GM12878 (cell line): ENCODE measurements around the gene ABCG1. TPM values are rescaled to one million over a fixed set of nuclear protein-coding genes. Genes with fewer than 3 reads are reported as not detected.

Source experiments
- ATAC-seq: fragments of 200-7000 bp; cut with Tn5 transposase; 3 replicates; pipeline ENCODE4 v1.9.1; 2020; ENCODE audit warnings: mild to moderate bottlenecking, moderate library complexity
- BruUV-seq: library from RNA; stranded (reverse); fragments of 400-500 nt; replicated peaks from 2 replicates; lab custom pipeline; 2021; lab: Mats Ljungman, UMichigan
- CTCF ChIA-PET: fragments of 300-600 bp; sonication (Branson Sonifier 250); formaldehyde crosslinking; extraction: SDS; loops from one replicate; lab custom pipeline; 2021; ENCODE audit warnings: inconsistent platforms; lab: Yijun Ruan, JAX
- POLR2A ChIA-PET: fragments of 350-600 bp; formaldehyde crosslinking; extraction: SDS; loops from one replicate; lab custom pipeline; 2021; ENCODE audit warnings: inconsistent platforms; lab: Charles Lee
- RAD21 ChIA-PET: fragments of 300-600 bp; sonication (Branson Sonifier 250); formaldehyde crosslinking; loops from one replicate; lab custom pipeline; 2023; ENCODE audit warnings: antibody characterized with exemption; ENCODE audit not compliant: unreplicated experiment; lab: Charles Lee
- SMC1A ChIA-PET: fragments of 300-600 bp; sonication (Branson Sonifier 250); formaldehyde crosslinking; loops from one replicate; lab custom pipeline; 2023; ENCODE audit not compliant: unreplicated experiment, uncharacterized antibody; lab: Charles Lee
- DNase-seq: peaks from one replicate; pipeline ENCODE4 v3.0.0-alpha.2; 2011; ENCODE audit warnings: low read depth, low spot score
- FAIRE-seq: peaks from 3 replicates; lab custom pipeline; 2011; peaks lifted over from hg19 to GRCh38; lab: Jason Lieb, UNC
- H2AFZ ChIP-seq: 2 replicates; pipeline ENCODE4 v1.6.0; 2011; ENCODE audit warnings: low read depth, low read length, control low read depth; ENCODE audit not compliant: control insufficient read depth
- H3K27ac ChIP-seq: 2 replicates; pipeline ENCODE4 v1.5.1; 2011; ENCODE audit warnings: control low read depth; ENCODE audit not compliant: control insufficient read depth, insufficient read depth
- H3K27me3 ChIP-seq, 2 experiments: replicated peaks in 1 of 2; 2 replicates each; pipeline versions ENCODE4 v1.6.0 to v1.6.1; 2011; ENCODE audit warnings: low read length in 1 of 2; ENCODE audit not compliant: control insufficient read depth in 2 of 2, insufficient read depth in 2 of 2
- H3K36me3 ChIP-seq, 2 experiments: 2 replicates each; pipeline ENCODE4 v1.5.1; 2011; ENCODE audit warnings: low read length in 1 of 2; ENCODE audit not compliant: control insufficient read depth in 2 of 2, insufficient read depth in 2 of 2
- H3K4me1 ChIP-seq: 2 replicates; pipeline ENCODE4 v1.6.1; 2011; ENCODE audit warnings: mild to moderate bottlenecking, low read length, moderate library complexity, mixed read lengths; ENCODE audit not compliant: control insufficient read depth, insufficient read depth
- H3K4me2 ChIP-seq: 2 replicates; pipeline ENCODE4 v1.6.0; 2011; ENCODE audit warnings: control low read depth; ENCODE audit not compliant: control insufficient read depth, insufficient read depth
- H3K4me3 ChIP-seq: fragments of 200-600 bp; sonication (generic); 2 replicates; pipeline ENCODE4 v1.5.1; 2016
- H3K79me2 ChIP-seq: 2 replicates; pipeline ENCODE4 v1.6.0; 2011; ENCODE audit warnings: low read length; ENCODE audit not compliant: control insufficient read depth, insufficient read depth
- H3K9ac ChIP-seq: 2 replicates; pipeline ENCODE4 v1.8.0; 2011; ENCODE audit warnings: low read length, control low read depth, mixed read lengths; ENCODE audit not compliant: control insufficient read depth, insufficient read depth
- H3K9me3 ChIP-seq: replicated peaks from 3 replicates; pipeline ENCODE4 v1.5.1; 2011; ENCODE audit warnings: mild to moderate bottlenecking, low read length; ENCODE audit not compliant: control insufficient read depth, insufficient read depth
- H4K20me1 ChIP-seq: 2 replicates; pipeline ENCODE4 v1.6.0; 2011; ENCODE audit not compliant: control insufficient read depth, insufficient read depth
- BCLAF1 ChIP-seq: fragments of 450-650 bp; IDR thresholded peaks from 2 replicates; pipeline ENCODE4 v1.6.1; 2017; ENCODE audit warnings: antibody characterized with exemption, mild to moderate bottlenecking, moderate library complexity
- ELK1 ChIP-seq: IDR thresholded peaks from 2 replicates; pipeline ENCODE4 v1.6.1; 2012; ENCODE audit warnings: low read depth, low read length, improper control_type of control experiment
- FOXM1 ChIP-seq: IDR thresholded peaks from 2 replicates; pipeline ENCODE4 v1.6.1; 2012; ENCODE audit warnings: low read depth, mild to moderate bottlenecking, inconsistent platforms, low read length, moderate library complexity
- NFYB ChIP-seq: IDR thresholded peaks from 2 replicates; pipeline ENCODE4 v1.6.1; 2011; ENCODE audit warnings: low read depth, mild to moderate bottlenecking, low read length, improper control_type of control experiment, moderate library complexity; ENCODE audit not compliant: insufficient read depth
- POLR2AphosphoS5 ChIP-seq: IDR thresholded peaks from 2 replicates; pipeline ENCODE4 v1.6.1; 2011; ENCODE audit warnings: mild to moderate bottlenecking, low read length, inconsistent platforms
- RFX5 ChIP-seq: IDR thresholded peaks from 2 replicates; pipeline ENCODE4 v1.6.1; 2011; ENCODE audit warnings: low read depth, low read length, improper control_type of control experiment
- SKIL ChIP-seq: fragments of 450-650 bp; IDR thresholded peaks from 2 replicates; pipeline ENCODE4 v1.6.1; 2017; ENCODE audit warnings: mild to moderate bottlenecking, low read depth, inconsistent platforms; ENCODE audit not compliant: poor library complexity, severe bottlenecking
- SMAD5 ChIP-seq: IDR thresholded peaks from 2 replicates; pipeline ENCODE4 v1.6.1; 2016; ENCODE audit warnings: antibody characterized with exemption, low read depth
- SREBF1 ChIP-seq: IDR thresholded peaks from 2 replicates; pipeline ENCODE4 v1.6.1; 2012; ENCODE audit warnings: mild to moderate bottlenecking, low read length
- SUPT20H ChIP-seq: IDR thresholded peaks from 2 replicates; pipeline ENCODE4 v1.6.1; 2011; ENCODE audit warnings: low read depth, mild to moderate bottlenecking, low read length, moderate library complexity, borderline replicate concordance; ENCODE audit not compliant: control insufficient read depth
- TCF12 ChIP-seq: IDR thresholded peaks from 2 replicates; pipeline ENCODE4 v1.6.1; 2011; ENCODE audit warnings: low read depth, mild to moderate bottlenecking, low read length
- WGBS: methylation state at CpG from one replicate; pipeline ENCODE4 v1.1.6; 2016; ENCODE audit warnings: low lambda C conversion rate; ENCODE audit not compliant: insufficient replicate concordance, insufficient coverage; ENCODE audit errors: missing lambda C conversion rate; 5-methylcytosine and 5-hydroxymethylcytosine counted together
- in situ Hi-C: fragments of 300-500 bp; cut with MboI; formaldehyde crosslinking; loops from 9 replicates; pipeline ENCODE4 v1.14.3; 2018; ENCODE audit warnings: mixed read lengths
- intact Hi-C: fragments of 100-400 bp; cut with micrococcal nuclease; formaldehyde crosslinking; loops from one replicate; pipeline ENCODE4 v1.14.2; 2022; ENCODE audit not compliant: unreplicated experiment
- polyA plus RNA-seq, 11 experiments: library from polyadenylated mRNA; depleted of rRNA in 4 of 11; unstranded in 6 of 11; stranded (reverse) in 5 of 11; fragments of >200 nt; fragmentation: Nextera tagmentation in 4 of 11; fragmentation: Illumina TruSeq in 1 of 11; extraction: Ambion mirVana in 4 of 11; extraction: Trizol in 1 of 11; gene quantifications; 1 replicate in 1 of 11; 2 replicates in 10 of 11; pipeline versions ENCODE4 v1.2.1 to v1.2.3, GENCODE V29; 2011 to 2016; ENCODE audit warnings: inconsistent platforms in 2 of 11, missing spikeins in 2 of 11, low read depth in 1 of 11
- total RNA-seq, 4 experiments: library from RNA; depleted of rRNA in 3 of 4; stranded (reverse); fragments of >200 nt in 3 of 4; fragmentation: Illumina TruSeq in 1 of 4; extraction: Trizol in 1 of 4; gene quantifications; 2 replicates each; pipeline versions ENCODE4 v1.2.1 to v1.2.3, GENCODE V29; 2013 to 2021
- TF ChIP-seq, protein P1 (sequence below), 3 experiments: IDR thresholded peaks in 2 of 3; conservative IDR thresholded peaks in 1 of 3; 2 replicates each; pipeline ENCODE4 v1.5.1; 2011; ENCODE audit warnings: low read depth in 3 of 3, low read length in 3 of 3, mild to moderate bottlenecking in 3 of 3, control low read depth in 2 of 3, moderate library complexity in 2 of 3, inconsistent platforms in 1 of 3, mixed read lengths in 1 of 3; ENCODE audit not compliant: control insufficient read depth in 2 of 3, insufficient read depth in 1 of 3; ENCODE audit errors: extremely low read depth in 1 of 3
- TF ChIP-seq, protein P2 (sequence below): fragments of 450-650 bp; IDR thresholded peaks from 2 replicates; pipeline ENCODE4 v1.6.1; 2017; ENCODE audit warnings: borderline replicate concordance

Gene ABCG1
- total and polyA plus RNA-seq, 10 of the 15 experiments (the other 5 are each of a cell fraction or from before 2014, with no cell fraction given) = 0.59 to 19.3 (median 5.7) TPM

- POLR2A ChIA-PET = interaction anchor here (0.6 kb wide), 1 partner anchor 202 kb away, joined by 7 read pairs; no protein-coding TSS in a partner anchor
- no peak overlapping the region for H3K4me3 ChIP-seq
- BruUV-seq = no TSS peak
Measured at GRCh38 chr21:42209801-42210479, 9.0 kb upstream of the ABCG1 start.

More at GRCh38 chr21:42209801-42210479, 9.0 kb upstream of the ABCG1 start:
- no peak overlapping the region for H3K4me2 ChIP-seq
- no peak for FAIRE-seq
- H3K4me1 ChIP-seq = no peaks in the 10 kb centered on the region
- DNase-seq = no peak
- H2AFZ ChIP-seq = no peak overlapping the region
- intact Hi-C loops = no loop called here
- no peaks in the 10 kb centered on the region for H3K79me2 ChIP-seq
- WGBS = 58% methylated on average over 11 of the region's 11 CpGs
- H3K27me3 ChIP-seq = no peaks in the 10 kb centered on the region; a peak in 1 of 4 replicates
- RAD21 ChIA-PET = no interaction called here
- no peaks in the 10 kb centered on the region for H3K36me3 ChIP-seq
- no peak overlapping the region for H3K27ac ChIP-seq
- no peaks in the 10 kb centered on the region for H4K20me1 ChIP-seq
- CTCF ChIA-PET = interaction anchor here (1.5 kb wide), 2 partner anchors 49 to 65 kb away, joined by 3 to 6 read pairs; no protein-coding TSS in a partner anchor
- TF ChIP-seq SMAD5 = no peak
- TF ChIP-seq TCF12 = no peak
- no peak for TF ChIP-seq POLR2AphosphoS5
- TF ChIP-seq NFYB = no peak
- no peak for TF ChIP-seq SUPT20H
- TF ChIP-seq, protein P1, sequence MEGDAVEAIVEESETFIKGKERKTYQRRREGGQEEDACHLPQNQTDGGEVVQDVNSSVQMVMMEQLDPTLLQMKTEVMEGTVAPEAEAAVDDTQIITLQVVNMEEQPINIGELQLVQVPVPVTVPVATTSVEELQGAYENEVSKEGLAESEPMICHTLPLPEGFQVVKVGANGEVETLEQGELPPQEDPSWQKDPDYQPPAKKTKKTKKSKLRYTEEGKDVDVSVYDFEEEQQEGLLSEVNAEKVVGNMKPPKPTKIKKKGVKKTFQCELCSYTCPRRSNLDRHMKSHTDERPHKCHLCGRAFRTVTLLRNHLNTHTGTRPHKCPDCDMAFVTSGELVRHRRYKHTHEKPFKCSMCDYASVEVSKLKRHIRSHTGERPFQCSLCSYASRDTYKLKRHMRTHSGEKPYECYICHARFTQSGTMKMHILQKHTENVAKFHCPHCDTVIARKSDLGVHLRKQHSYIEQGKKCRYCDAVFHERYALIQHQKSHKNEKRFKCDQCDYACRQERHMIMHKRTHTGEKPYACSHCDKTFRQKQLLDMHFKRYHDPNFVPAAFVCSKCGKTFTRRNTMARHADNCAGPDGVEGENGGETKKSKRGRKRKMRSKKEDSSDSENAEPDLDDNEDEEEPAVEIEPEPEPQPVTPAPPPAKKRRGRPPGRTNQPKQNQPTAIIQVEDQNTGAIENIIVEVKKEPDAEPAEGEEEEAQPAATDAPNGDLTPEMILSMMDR (IDR thresholded peaks at IDR 0.05 in 2 of 3, conservative IDR thresholded peaks at IDR 0.05 in 1 of 3; ENCODE audit: control insufficient read depth in 2 of 3, extremely low read depth in 1 of 3, insufficient read depth in 1 of 3, low read depth in 3 of 3, low read length in 3 of 3) = no peak
- no peak for TF ChIP-seq SKIL
- TF ChIP-seq ELK1 = no peak
- no peak for TF ChIP-seq FOXM1
- TF ChIP-seq RFX5 = no peak
- no peak for TF ChIP-seq SREBF1
- TF ChIP-seq, protein P2, sequence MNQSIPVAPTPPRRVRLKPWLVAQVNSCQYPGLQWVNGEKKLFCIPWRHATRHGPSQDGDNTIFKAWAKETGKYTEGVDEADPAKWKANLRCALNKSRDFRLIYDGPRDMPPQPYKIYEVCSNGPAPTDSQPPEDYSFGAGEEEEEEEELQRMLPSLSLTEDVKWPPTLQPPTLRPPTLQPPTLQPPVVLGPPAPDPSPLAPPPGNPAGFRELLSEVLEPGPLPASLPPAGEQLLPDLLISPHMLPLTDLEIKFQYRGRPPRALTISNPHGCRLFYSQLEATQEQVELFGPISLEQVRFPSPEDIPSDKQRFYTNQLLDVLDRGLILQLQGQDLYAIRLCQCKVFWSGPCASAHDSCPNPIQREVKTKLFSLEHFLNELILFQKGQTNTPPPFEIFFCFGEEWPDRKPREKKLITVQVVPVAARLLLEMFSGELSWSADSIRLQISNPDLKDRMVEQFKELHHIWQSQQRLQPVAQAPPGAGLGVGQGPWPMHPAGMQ = no peak
- TF ChIP-seq BCLAF1 = no peak
- no peak overlapping the region for H3K9ac ChIP-seq
- ATAC-seq = no peak
- no peaks in the 10 kb centered on the region; the same call in 2 of the 3 replicates for H3K9me3 ChIP-seq
- SMC1A ChIA-PET = interaction anchor here (1.0 to 1.6 kb wide), 5 partner anchors 11 to 50 kb away, joined by 3 to 6 read pairs (median 5); no protein-coding TSS in a partner anchor
- in situ Hi-C loops = loop anchor here (25.0 kb wide), 1 partner anchor 1477 kb away; no protein-coding TSS in a partner anchor
